ENCODE results near the gene OR51F1. TPM values are rescaled to one million over a fixed set of nuclear protein-coding genes. Genes with fewer than 3 reads are reported as not detected.

Gene OR51F1
- total and polyA plus RNA-seq, 2 experiments from 2014 or later: not detected

- no peak overlapping the region for H3K27ac ChIP-seq (ENCODE audit: low read depth)
- no peak overlapping the region for H2AFZ ChIP-seq
- DNase-seq (ENCODE audit: low spot score) (no peak), ATAC-seq (no peak)
- no peaks in the 10 kb centered on the region for H3F3A ChIP-seq (replicated peaks; ENCODE audit: low read depth)
- Mint-ChIP-seq H3K4me1 (peaks cover 3% of the 10 kb centered on the region; the same call in 1 of the 3 replicates), H3K36me3 (ENCODE audit: low read depth) (no peaks in the 10 kb centered on the region), H3K27ac (no peak overlapping the region), H3K27me3 (ENCODE audit: insufficient read depth, low read depth, poor library complexity) (no peaks in the 10 kb centered on the region), H3K9me3 (no peaks in the 10 kb centered on the region), H3K4me3 (no peak overlapping the region)
- H3K9me2 ChIP-seq (ENCODE audit: insufficient read depth): no peaks in the 10 kb centered on the region
- H3K4me3 ChIP-seq: no peak overlapping the region
- H3K4me1 ChIP-seq (ENCODE audit: insufficient read depth): no peaks in the 10 kb centered on the region
- H3K79me2 ChIP-seq (replicated peaks; ENCODE audit: insufficient read depth): no peaks in the 10 kb centered on the region
- TF ChIP-seq ETS1 (IDR thresholded peaks at IDR 0.05) (no peak), POLR2AphosphoS5 (IDR thresholded peaks at IDR 0.05; ENCODE audit: low read depth) (no peak), EZH2 (IDR thresholded peaks at IDR 0.05; ENCODE audit: low read depth, unreplicated experiment) (no peak), JUNB (IDR thresholded peaks at IDR 0.05; ENCODE audit: unreplicated experiment) (no peak), ZNF114 (CRISPR knock-in tag; IDR thresholded peaks at IDR 0.05) (no peak), CTCF (conservative IDR thresholded peaks at IDR 0.05; ENCODE audit: low read depth in 2 of 2) (no peak), CREB1 (CRISPR knock-in tag; IDR thresholded peaks at IDR 0.05; ENCODE audit: low read depth) (no peak), REST (IDR thresholded peaks at IDR 0.05; ENCODE audit: unreplicated experiment) (no peak), STAT1 (IDR thresholded peaks at IDR 0.05; ENCODE audit: unreplicated experiment) (no peak)
- no peak overlapping the region for H3K4me2 ChIP-seq
- H4K20me1 ChIP-seq (replicated peaks; ENCODE audit: insufficient read depth): no peaks in the 10 kb centered on the region
- no peaks in the 10 kb centered on the region for H3K27me3 ChIP-seq (ENCODE audit: insufficient read depth)
- no peaks in the 10 kb centered on the region for H3K36me3 ChIP-seq (ENCODE audit: insufficient read depth)
Observed at GRCh38 chr11:4763096-4763495, 6.6 kb downstream of the OR51F1 start.

GRCh38 chr11:4751201-4751600 lies 18.5 kb downstream of the OR51F1 start:
- H3K4me1 Mint-ChIP-seq: peaks cover 2% of the 10 kb centered on the region; the same call in 2 of the 3 replicates
- no peak for TF ChIP-seq ZNF114 (CRISPR knock-in tag; IDR thresholded peaks at IDR 0.05)
- TF ChIP-seq STAT1 (IDR thresholded peaks at IDR 0.05; ENCODE audit: unreplicated experiment): no peak
- TF ChIP-seq ZNF462 (CRISPR knock-in tag; IDR thresholded peaks at IDR 0.05): no peak

More at GRCh38 chr11:4751201-4751600, 18.5 kb downstream of the OR51F1 start:
- no peak overlapping the region for H3K4me3 ChIP-seq
- no peak overlapping the region for H3K27ac Mint-ChIP-seq
- no peaks in the 10 kb centered on the region for H3K27me3 ChIP-seq (ENCODE audit: insufficient read depth)
- no peaks in the 10 kb centered on the region for H3K9me3 Mint-ChIP-seq
- H4K20me1 ChIP-seq (replicated peaks; ENCODE audit: insufficient read depth): no peaks in the 10 kb centered on the region
- ATAC-seq (no peak), DNase-seq (ENCODE audit: low spot score) (no peak)
- no peak overlapping the region for H3K27ac ChIP-seq (ENCODE audit: low read depth)
- no peaks in the 10 kb centered on the region for H3K9me2 ChIP-seq (ENCODE audit: insufficient read depth)
- no peak overlapping the region for H3K4me2 ChIP-seq
- H3K27me3 Mint-ChIP-seq (ENCODE audit: insufficient read depth, low read depth, poor library complexity): no peaks in the 10 kb centered on the region
- no peaks in the 10 kb centered on the region for H3K36me3 Mint-ChIP-seq (ENCODE audit: low read depth)
- no peak overlapping the region for H3K4me3 Mint-ChIP-seq
- H3K36me3 ChIP-seq (ENCODE audit: insufficient read depth): no peaks in the 10 kb centered on the region
- H3K79me2 ChIP-seq (replicated peaks; ENCODE audit: insufficient read depth): no peaks in the 10 kb centered on the region
- H2AFZ ChIP-seq: no peak overlapping the region
- H3K4me1 ChIP-seq (ENCODE audit: insufficient read depth): no peaks in the 10 kb centered on the region
- H3F3A ChIP-seq (replicated peaks; ENCODE audit: low read depth): no peaks in the 10 kb centered on the region
